ENCODE measurements around the gene GAS5.
"Not testable (repeated sequence)": the region's sequence is repeated elsewhere in the genome, so short reads cannot be mapped to it uniquely, and the experiment has no call there.

GAS5 gene

GRCh38 chr1:173867753-173868265, at the start of gene GAS5:
Gene GAS5 (minus strand): TSS chr1:173867989.
- peak; percentile 98 to 100 (median 99) for DNase-seq (ENCODE audit: low read depth in 3 of 3)

GRCh38 chr1:173917149-173917548, 49.4 kb upstream of the GAS5 start, which contains the start of gene SERPINC1:
Gene SERPINC1 (minus strand): TSS chr1:173917327. CDS start chr1:173917259, 68 bp downstream.
- DNase-seq (ENCODE audit: low read depth in 3 of 3), result no peak

DNA sequence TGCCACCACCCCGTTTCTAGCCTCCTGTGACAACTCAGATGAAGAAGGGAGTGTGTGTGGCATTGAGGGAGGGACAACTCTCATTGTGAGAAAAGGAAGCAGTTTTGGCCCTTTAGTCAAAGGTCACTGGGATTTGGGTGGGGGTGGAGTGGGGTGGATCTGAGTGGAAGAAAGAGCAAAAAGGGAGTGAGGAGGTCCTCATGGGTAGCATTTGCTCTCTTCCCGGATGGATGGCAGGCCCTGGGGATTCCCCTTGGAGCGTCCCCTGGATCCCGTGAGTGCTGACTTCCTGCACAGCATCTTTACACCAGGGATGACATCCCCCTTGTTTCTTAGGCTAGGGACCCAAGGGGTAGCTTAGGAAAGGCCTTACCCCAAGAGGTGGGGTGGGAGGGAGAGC, 48.9 kb upstream of the GAS5 start:
- DNase-seq (ENCODE audit: low read depth in 3 of 3), result no peak

DNA sequence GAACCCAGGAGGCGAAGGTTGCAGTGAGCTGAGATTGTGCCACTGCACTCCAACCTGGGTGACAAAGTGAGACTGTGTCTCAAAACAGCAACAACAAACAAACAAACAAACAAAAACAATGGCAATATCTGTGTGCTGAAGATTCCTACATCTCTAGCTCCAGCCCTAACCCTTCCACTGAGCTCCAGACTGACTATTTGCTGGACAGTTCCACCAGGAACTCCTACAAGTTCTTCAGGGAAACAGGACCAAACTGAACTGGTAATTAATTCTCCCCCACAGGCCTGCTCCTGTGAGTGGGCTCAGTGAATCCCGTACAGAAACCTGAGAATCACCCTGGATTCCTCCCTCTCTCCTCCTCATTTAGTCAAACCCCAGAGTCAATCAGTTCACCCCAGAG, 47.8 kb upstream of the GAS5 start:
- no peak for DNase-seq (ENCODE audit: low read depth in 3 of 3)

DNA sequence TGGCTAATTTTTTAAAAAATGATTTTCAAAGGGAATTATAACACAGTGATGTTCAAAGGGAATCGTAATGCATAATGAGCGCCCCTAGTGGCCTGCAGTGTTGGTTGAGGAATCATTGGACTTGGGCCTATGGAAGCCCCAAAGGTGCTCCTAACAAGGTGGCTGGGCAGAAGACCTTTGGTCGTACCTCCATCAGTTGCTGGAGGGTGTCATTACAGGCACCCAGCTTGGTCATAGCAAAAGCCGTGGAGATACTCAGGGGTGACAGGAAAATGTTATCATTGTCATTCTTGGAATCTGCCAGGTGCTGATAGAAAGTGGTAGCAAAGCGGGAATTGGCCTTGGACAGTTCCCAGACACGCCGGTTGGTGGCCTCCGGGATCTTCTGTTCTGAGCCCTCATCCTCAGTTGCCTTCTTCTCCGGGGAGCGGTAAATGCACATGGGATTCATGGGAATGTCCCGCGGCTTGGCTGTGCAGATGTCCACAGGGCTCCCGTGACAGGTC, 46.6 kb upstream of the GAS5 start:
- peak in 1 of 3 experiments; percentile 2 for DNase-seq (ENCODE audit: low read depth in 3 of 3)

DNA sequence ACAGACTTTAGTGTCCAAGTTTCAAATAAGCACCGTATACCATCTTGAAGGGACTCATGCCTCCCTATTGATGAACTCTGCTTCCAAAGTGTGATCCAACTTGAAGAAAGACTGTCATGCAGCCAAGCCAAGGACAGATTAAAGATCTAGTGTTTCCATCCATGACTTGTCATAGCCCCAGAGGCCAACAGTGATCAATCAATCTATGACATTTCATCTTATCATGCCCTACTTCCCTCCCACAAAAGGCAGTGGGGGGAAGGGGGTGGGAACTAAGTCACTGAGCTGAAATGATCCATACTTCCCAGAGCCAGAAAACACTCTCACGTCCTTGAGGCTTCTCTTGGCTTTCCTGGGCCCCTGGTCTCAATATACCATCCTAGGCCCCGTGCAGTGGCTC, 45.3 kb upstream of the GAS5 start:
- DNase-seq (ENCODE audit: low read depth in 3 of 3), result no peak

DNA sequence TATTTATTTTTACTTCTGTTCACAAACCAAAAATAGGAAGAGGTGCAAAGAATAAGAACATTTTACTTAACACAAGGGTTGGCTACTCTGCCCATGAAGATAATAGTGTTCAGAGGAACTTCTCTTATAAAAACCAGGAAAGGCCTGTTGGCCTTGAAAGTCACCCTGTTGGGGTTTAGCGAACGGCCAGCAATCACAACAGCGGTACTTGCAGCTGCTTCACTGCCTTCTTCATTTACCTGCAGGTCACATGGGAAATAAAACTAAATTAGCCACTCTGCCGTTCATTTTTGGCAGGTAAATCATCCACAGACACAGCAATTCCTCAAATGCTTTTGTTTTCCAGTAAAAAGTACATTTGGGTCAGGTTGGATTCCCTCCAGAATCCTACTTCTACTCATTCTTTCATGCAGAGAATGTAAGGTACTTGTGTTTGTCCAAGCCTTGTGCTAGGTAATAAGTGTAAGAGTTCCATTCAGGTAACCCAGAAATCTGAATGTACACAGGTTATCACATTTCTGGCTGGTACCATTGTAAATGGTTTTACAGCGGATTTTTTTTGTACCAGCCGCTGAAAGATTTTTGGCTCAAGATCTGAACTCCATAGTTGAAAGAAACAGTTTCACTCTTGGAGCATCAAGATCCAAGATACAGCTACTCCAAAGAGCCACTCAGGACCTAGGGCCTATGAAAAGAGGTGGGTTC, 36.2 kb upstream of the GAS5 start:
- no peak for DNase-seq (ENCODE audit: low read depth in 3 of 3)

DNA sequence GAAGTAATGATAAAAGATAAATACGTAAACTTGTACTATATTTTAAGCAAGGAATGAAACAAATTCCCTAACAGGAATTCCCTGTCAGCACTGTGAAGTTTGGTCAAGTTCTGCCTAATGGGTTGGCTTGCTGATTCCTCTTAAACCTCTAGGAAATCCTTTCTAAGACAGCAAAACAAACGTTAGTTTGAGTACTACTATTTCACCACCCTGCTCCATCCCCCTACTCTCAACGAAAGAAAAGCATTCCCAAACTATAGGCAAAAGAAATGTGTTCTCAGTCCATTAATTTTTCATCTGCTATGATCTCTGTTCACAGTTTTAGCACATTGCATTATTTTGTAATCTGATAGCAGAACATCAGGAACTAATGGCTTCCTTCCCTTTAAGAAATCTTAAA, 33.2 kb upstream of the GAS5 start:
- DNase-seq (ENCODE audit: low read depth in 3 of 3), result no peak

- no peak for DNase-seq (ENCODE audit: low read depth in 3 of 3)
These were observed 32.6 kb upstream of the GAS5 start for GRCh38 chr1:173900427-173900826.

DNA sequence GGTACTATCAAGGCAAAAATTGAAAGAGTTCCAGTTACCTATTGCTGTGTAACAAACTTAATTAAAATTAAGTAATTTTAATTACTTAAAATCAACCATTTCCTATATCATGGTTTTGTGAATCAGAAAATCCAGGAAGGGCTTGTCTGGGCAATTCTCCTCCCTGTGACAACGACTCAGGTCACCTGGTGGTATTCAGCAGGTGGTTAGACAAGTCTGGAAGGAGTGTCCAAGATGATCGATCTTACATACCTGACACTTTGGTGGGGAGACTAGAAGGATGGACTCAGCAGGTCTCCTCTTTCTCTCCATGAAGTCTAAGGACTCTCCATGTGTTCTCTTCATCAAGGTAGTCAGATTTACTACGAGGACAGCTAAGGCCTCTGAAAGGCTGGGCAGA, 26.4 kb upstream of the GAS5 start:
- no peak for DNase-seq (ENCODE audit: low read depth in 3 of 3)

DNA sequence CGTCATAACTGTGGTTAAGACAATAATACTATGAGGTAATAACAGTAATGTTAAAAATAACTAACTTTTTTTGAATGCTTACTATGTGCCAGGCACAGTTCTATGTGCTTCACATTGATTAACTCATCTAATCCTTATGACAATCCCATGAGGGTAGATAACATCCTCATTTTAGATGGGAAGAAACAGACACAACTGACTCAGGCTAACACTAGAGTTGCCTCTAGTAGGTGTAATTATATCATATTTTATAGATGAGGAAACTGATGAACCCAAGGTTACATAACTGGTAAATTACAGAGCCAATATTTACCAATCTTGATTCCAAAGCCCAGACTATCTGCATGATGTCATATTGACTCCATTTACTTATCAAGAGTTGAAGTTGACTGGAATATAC, 25.8 kb upstream of the GAS5 start:
- no peak for DNase-seq (ENCODE audit: low read depth in 3 of 3)

DNA sequence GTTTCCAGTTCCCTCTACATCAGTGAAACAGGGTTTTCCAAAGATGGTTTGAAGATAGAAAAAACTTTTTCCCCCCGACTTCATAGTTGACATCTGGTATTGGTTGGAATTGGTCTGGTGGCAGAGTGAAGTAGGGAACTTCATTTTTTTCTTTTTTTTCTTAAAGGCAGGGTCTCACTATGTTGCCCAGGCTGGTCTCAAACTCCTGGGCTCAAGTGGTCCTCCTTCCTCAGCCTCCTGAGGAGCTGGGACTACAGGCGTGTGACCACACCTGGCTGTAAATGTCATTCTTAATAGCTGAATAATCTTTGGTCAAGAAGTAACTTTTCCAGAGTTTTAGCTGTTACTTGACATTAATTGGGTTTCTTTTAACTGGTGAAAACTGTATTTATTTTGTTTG, 22.1 kb upstream of the GAS5 start:
- no peak for DNase-seq (ENCODE audit: low read depth in 3 of 3)

DNA sequence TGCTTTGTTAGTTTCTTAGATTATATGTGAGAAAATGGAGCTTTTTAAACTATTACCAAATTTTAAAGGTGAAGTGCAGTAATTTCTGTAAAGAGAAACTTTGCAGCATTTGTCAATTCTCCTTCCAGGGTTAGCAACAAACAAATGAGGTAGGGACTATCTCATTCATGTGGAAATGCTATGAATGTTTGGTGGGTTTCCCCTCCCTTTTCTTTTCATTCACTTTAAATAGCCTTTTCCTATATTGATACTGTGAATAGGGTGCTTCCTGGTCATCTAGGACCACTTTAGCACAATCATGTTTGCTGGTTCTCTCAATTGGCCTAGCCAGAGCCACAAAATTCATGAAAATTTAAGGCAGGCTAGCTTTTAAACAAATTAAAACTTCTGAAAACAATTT, 21.0 kb upstream of the GAS5 start:
- DNase-seq (ENCODE audit: low read depth in 3 of 3), result no peak

GRCh38 chr1:173887627-173888026, 19.8 kb upstream of the GAS5 start:
- no peak for DNase-seq (ENCODE audit: low read depth in 3 of 3)

- no peak for DNase-seq (ENCODE audit: low read depth in 3 of 3)
These were observed 19.2 kb upstream of the GAS5 start for GRCh38 chr1:173886746-173887611.

DNA sequence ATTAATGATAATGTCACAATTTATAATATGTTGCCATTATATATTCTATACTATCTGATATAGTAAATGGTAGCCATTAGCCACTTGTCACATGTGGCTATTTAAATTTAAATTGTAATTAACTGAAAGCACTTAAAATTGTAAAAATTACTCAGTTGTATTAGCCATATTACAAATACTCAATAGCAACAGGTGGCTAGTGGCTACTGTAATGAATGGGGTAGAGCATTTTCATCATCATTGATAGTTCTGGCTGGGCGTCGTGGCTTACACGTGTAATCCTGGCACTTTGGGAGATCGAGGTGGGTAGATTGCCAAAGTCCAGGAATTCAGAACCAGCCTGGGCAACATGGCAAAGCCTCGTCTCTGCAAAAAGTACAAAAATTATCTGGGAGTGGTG, 16.9 kb upstream of the GAS5 start:
- DNase-seq (ENCODE audit: low read depth in 3 of 3), result no peak

DNA sequence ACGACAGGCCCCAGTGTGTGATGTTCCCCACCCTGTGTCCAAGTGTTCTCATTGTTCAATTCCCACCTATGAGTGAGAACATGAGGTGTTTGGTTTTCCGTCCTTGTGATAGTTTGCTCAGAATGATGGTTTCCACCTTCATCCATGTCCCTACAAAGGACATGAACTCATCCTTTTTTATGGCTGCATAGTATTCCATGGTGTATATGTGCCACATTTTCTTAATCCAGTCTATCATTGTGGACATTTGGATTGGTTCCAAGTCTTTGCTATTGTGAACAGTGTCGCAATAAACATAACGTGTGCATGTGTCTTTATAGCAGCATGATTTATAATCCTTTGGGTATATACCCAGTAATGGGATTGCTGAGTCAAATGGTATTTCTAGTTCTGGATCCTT, 13.3 kb upstream of the GAS5 start:
- DNase-seq (ENCODE audit: low read depth in 3 of 3), result not testable (repeated sequence)

GRCh38 chr1:173878251-173878650, 10.5 kb upstream of the GAS5 start:
- DNase-seq (ENCODE audit: low read depth in 3 of 3), result no peak

DNA sequence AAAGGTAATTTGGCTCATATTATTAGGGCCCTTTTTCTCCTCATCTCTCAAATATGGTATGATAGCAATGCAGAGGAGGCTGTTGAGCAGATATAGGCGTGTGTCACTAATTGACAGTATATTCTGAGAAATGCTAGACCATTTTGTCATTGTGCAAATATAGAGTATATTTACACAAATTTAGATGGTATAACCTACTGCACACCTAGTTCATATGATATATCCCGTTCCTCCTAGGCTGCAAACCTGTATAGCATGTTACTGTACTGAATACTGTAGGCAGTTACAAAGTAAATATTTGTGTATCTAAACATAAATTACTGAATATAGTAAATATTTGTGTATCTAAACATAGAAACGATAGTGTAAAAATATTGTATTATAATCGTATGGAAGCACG, 8.9 kb upstream of the GAS5 start:
- no peak for DNase-seq (ENCODE audit: low read depth in 3 of 3)

DNA sequence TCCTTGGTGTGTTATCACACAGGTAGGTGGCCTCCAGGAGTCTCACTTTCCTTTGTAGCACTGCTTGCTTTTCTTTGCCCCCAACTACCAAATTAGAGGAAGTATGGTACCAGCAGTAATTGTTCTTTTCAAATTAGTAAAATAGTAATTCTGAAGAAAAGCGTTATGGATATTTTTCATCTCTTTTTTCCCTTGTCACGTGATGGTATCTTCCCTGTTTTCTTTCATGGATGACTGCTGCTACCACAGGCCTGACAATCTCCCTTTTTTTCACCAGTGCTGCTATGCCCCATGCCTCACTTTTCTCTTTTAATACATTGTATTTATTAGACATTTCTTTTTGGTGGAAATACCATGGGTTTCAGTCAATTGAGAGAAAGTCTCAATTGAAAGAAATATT, 3.7 kb upstream of the GAS5 start:
- no peak for DNase-seq (ENCODE audit: low read depth in 3 of 3)

DNA sequence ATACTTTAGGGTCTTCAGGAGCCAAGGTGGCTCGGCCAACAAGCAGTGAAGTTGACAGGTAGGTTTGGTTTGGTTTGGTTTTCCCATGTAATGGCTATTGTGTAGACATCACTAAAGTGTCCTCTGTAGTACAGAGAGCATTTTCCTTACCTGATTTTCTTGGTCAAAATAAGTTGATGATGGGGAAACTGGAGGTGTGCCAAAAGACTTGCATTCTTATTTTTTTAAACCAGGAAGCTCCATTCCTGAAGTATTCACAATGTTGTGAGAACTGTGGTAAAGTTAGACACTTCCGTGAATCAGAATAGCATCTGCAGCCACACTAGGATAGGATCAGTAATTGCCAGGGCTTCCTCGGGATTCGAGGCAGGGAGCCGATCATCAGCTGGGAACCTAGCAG, 3.3 kb upstream of the GAS5 start:
- DNase-seq (ENCODE audit: low read depth in 3 of 3), result no peak

DNA sequence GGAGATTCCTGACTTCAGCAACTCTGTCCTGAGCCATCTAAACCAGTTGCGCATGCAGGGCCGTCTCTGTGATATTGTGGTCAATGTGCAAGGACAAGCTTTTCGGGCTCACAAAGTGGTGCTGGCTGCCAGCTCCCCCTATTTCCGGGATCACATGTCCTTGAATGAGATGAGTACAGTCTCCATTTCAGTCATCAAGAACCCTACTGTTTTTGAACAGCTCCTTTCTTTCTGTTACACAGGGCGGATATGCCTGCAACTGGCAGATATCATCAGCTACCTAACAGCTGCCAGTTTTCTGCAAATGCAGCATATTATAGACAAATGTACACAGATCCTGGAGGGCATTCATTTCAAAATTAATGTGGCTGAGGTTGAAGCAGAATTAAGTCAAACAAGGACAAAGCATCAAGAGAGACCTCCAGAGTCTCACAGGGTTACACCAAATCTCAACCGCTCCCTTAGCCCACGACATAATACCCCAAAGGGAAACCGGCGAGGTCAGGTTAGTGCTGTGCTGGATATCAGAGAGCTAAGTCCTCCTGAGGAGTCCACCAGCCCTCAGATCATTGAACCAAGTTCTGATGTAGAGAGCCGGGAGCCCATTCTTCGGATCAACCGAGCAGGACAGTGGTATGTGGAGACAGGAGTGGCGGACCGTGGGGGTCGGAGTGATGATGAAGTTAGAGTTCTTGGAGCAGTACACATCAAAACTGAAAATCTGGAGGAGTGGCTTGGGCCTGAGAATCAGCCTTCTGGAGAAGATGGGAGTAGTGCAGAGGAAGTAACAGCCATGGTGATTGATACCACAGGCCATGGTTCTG, 2.7 kb upstream of the GAS5 start:
- no peak for DNase-seq (ENCODE audit: low read depth in 3 of 3)
